CD4-positive, alpha-beta memory T cell (primary cell): Measurements from ENCODE around the gene CBX1. TPM values are rescaled to one million over a fixed set of nuclear protein-coding genes. Genes with fewer than 3 reads are reported as not detected.

Experiments
- CTCF ChIA-PET: fragments of 350-600 bp; sonication (Branson Sonifier 250); formaldehyde crosslinking; loops from one replicate; lab custom pipeline; 2021; ENCODE audit warnings: inconsistent platforms; ENCODE audit not compliant: partially characterized antibody; lab: Charles Lee
- POLR2A ChIA-PET: fragments of 350-600 bp; sonication (Branson Sonifier 250); formaldehyde crosslinking; loops from one replicate; lab custom pipeline; 2021; ENCODE audit not compliant: partially characterized antibody; lab: Charles Lee
- DNase-seq, 5 donors: peaks; one replicate each; pipeline versions ENCODE4 v3.0.0 to v3.0.0-alpha.2; 2020 to 2022; ENCODE audit warnings: mixed read lengths in 1 of 5
- H3K27ac ChIP-seq: one replicate; pipeline ENCODE4 v1.7.0; 2013; ENCODE audit warnings: low read depth, low read length
- H3K27me3 ChIP-seq: 2 replicates; pipeline ENCODE4 v1.7.0; 2013; ENCODE audit warnings: mild to moderate bottlenecking, low read length, moderate library complexity; ENCODE audit not compliant: insufficient read depth
- H3K36me3 ChIP-seq: 2 replicates; pipeline ENCODE4 v1.7.0; 2013; ENCODE audit warnings: mild to moderate bottlenecking, low read length, moderate library complexity; ENCODE audit not compliant: insufficient read depth
- H3K4me1 ChIP-seq: 2 replicates; pipeline ENCODE4 v1.7.0; 2013; ENCODE audit warnings: mild to moderate bottlenecking, low read length, moderate library complexity; ENCODE audit not compliant: insufficient read depth
- H3K4me3 ChIP-seq, 2 donors: one replicate each; pipeline ENCODE4 v1.7.0; 2013; ENCODE audit warnings: low read length in 2 of 2, mild to moderate bottlenecking in 1 of 2
- H3K9me3 ChIP-seq, 2 donors: one replicate each; pipeline ENCODE4 v1.7.0; 2013; ENCODE audit warnings: low read length in 2 of 2, control low read depth in 1 of 2; ENCODE audit not compliant: control insufficient read depth in 1 of 2
- H3K27ac Mint-ChIP-seq, 7 donors: one replicate each; pipeline ENCODE4 v1.8.0; 2020 to 2021; ENCODE audit warnings: mixed read lengths in 7 of 7, mild to moderate bottlenecking in 6 of 7, inconsistent platforms in 3 of 7, moderate library complexity in 3 of 7
- H3K27me3 Mint-ChIP-seq, 2 donors: one replicate each; pipeline ENCODE4 v1.8.0; 2020 to 2021; ENCODE audit warnings: mixed read lengths in 2 of 2
- H3K36me3 Mint-ChIP-seq, 2 donors: one replicate each; pipeline ENCODE4 v1.8.0; 2020 to 2021; ENCODE audit warnings: mixed read lengths in 2 of 2, inconsistent platforms in 1 of 2, mild to moderate bottlenecking in 1 of 2
- H3K4me1 Mint-ChIP-seq, 4 donors: one replicate each; pipeline ENCODE4 v1.8.0; 2020 to 2021; ENCODE audit warnings: mixed read lengths in 4 of 4, mild to moderate bottlenecking in 1 of 4
- H3K4me3 Mint-ChIP-seq, 8 donors: one replicate each; pipeline ENCODE4 v1.8.0; 2020 to 2021; ENCODE audit warnings: mixed read lengths in 8 of 8, mild to moderate bottlenecking in 7 of 8, moderate library complexity in 6 of 8, inconsistent platforms in 3 of 8
- H3K9me3 Mint-ChIP-seq, 8 donors: one replicate each; pipeline ENCODE4 v1.8.0; 2020 to 2021; ENCODE audit warnings: mixed read lengths in 8 of 8, mild to moderate bottlenecking in 5 of 8, inconsistent platforms in 3 of 8, moderate library complexity in 1 of 8
- intact Hi-C: fragments of 100-400 bp; cut with micrococcal nuclease; formaldehyde crosslinking; loops from one replicate; pipeline ENCODE4 v1.15.1; 2023
- polyA plus RNA-seq, 2 donors: library from polyadenylated mRNA; unstranded; fragments of 300-500 nt; fragmentation: Illumina TruSeq; gene quantifications; one replicate each; pipeline ENCODE4 v1.2.3, GENCODE V29; 2021
- total RNA-seq, 2 experiments: library from RNA; stranded (reverse); gene quantifications; one replicate each; pipeline ENCODE4 v1.2.3, GENCODE V29; 2021

Gene CBX1
- total and polyA plus RNA-seq, 4 experiments from 2014 or later: 10.1 to 37.1 (median 26.9) TPM

DNA sequence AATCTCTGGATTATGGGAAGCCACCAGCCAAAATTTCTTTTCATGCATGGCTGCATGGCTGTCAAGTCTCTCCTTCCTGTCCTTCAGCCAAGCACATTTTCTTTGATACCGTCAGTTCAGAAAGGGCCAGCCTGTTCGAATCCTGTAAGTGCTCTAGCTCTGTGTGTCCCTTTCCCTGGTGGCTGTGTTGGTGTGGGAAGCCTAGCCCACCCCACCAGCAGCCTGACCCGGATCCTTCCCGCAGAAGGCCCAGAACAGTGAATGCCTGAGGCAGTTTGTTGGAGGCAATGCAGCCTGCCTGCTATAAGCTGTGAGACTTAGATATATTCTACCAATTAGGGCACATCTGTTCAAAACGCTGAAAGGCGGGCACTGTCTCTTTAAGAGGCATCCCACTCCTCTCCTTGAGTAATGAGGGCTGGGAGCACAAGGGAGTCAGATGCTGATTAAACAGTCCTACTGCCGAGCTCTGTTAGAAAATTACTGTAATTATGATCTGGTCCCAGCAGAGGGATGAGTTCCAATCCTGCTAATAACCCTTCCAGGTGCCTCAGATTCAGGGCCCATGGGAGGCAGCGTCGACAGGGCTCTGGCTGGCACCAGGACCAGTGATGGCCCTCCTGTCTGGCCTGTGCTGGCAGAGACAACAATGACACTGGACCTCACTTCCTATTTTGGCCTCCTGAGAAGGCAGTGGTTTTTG is 24.7 kb upstream of the CBX1 start:
- DNase-seq: no peak
- intact Hi-C loops: no loop called here
- Mint-ChIP-seq H3K36me3 (peaks cover 12 to 30% of the 10 kb centered on the region in 2 donors), H3K27me3 (no peaks in the 10 kb centered on the region), H3K27ac (peak overlapping the region in 2 of 7 donors; percentile 13 to 23), H3K4me3 (no peak overlapping the region), H3K9me3 (peaks cover 0 to 2% (median 0%) of the 10 kb centered on the region in 8 donors), H3K4me1 (peaks cover 0 to under 1% (median 0%) of the 10 kb centered on the region in 4 donors)
- no peaks in the 10 kb centered on the region for H3K27me3 ChIP-seq
- H3K27ac ChIP-seq: no peak overlapping the region
- H3K4me1 ChIP-seq: no peaks in the 10 kb centered on the region
- H3K36me3 ChIP-seq: peaks cover 11% of the 10 kb centered on the region
- CTCF ChIA-PET: interaction anchor here (13.0 kb wide), 1 partner anchor 45 kb away, joined by 174 read pairs; no protein-coding TSS in a partner anchor
- H3K4me3 ChIP-seq: no peak overlapping the region
- H3K9me3 ChIP-seq: no peaks in the 10 kb centered on the region
- POLR2A ChIA-PET: no interaction called here

DNA sequence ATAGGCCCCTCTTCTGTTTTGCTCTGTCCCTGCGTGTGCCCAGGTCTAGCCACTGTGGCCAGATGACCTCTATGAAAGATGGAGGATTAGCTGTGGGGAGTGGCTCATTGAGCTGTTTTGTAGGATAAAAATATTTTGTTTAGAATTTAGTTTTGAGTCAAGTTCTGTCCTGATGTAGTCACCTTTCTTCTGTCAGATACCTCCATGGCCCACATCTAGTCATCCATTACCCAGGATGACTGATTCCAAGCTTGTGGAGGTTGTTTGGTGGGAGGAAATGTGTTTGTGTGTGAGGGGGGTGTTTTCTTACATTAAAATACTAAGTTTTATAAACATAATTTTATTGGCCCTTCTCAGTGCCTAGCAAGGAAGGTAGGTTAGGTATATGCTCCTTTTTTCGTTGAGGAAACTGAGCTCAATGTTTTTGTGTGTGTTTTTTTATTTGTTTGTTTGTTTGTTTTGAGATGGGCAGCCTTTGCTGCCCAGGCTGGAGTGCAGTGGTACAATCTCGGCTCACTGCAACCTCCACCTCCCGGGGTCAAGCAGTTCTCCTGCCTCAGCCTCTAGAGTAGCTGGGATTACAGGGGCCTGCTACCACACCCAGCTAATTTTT is 22.6 kb upstream of the CBX1 start:
- DNase-seq: no peak
- H3K27me3 Mint-ChIP-seq: no peaks in the 10 kb centered on the region
- Histone ChIP-seq H3K27ac (no peak overlapping the region), H3K36me3 (peaks cover 22% of the 10 kb centered on the region), H3K27me3 (no peaks in the 10 kb centered on the region), H3K4me1 (no peaks in the 10 kb centered on the region), H3K4me3 (no peak overlapping the region), H3K9me3 (no peaks in the 10 kb centered on the region)
- peak overlapping the region in 2 of 7 donors; percentile 3 to 74 for H3K27ac Mint-ChIP-seq
- CTCF ChIA-PET: interaction anchor here (0.6 to 2.5 kb wide), 11 partner anchors 9 to 153 kb away, joined by 3 to 8 read pairs (median 5); partner anchors contain the start of gene CDK5RAP3
- peaks cover 19 to 32% of the 10 kb centered on the region in 2 donors for H3K36me3 Mint-ChIP-seq
- no peak overlapping the region for H3K4me3 Mint-ChIP-seq
- H3K9me3 Mint-ChIP-seq: peaks cover 0 to 2% (median 0%) of the 10 kb centered on the region in 8 donors
- POLR2A ChIA-PET: interaction anchor here (1.0 to 1.7 kb wide), 3 partner anchors 11 to 18 kb away, joined by 3 to 7 read pairs (median 3); partner anchors contain the start of gene SNX11
- intact Hi-C loops: no loop called here
- no peaks in the 10 kb centered on the region for H3K4me1 Mint-ChIP-seq

DNA sequence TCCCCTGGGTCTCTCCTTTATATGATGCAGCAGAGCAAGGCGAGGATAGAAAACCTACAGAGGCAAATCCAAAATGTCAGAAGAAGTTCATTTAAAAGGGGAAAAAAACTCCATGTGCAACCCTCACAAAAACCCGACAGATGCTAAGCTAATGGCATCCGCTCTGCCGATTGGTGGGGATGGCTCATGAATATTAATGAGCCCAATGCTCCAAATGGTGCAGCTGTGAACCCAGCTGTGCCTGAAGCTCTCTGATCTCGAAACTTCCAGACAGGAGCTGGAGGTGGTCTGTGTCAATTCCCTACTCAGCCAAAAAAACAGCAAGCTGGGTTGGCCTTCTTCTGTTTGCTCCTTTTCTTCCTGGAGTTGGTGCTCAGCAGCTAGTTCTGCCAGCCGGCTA is 21.8 kb upstream of the CBX1 start:
- no peaks in the 10 kb centered on the region for H3K9me3 ChIP-seq
- H3K27me3 Mint-ChIP-seq: no peaks in the 10 kb centered on the region
- no peak for DNase-seq
- no peak overlapping the region for H3K4me3 ChIP-seq
- H3K27ac Mint-ChIP-seq: peak overlapping the region in 1 of 7 donors; percentile 14
- H3K4me1 Mint-ChIP-seq: no peaks in the 10 kb centered on the region
- peak overlapping the region in 1 of 8 donors; percentile 17 for H3K4me3 Mint-ChIP-seq
- intact Hi-C loops: no loop called here
- H3K4me1 ChIP-seq: no peaks in the 10 kb centered on the region
- H3K9me3 Mint-ChIP-seq: peaks cover 0 to 4% (median 0%) of the 10 kb centered on the region in 8 donors
- ChIA-PET POLR2A (interaction anchor here (1.0 to 1.7 kb wide), 3 partner anchors 10 to 17 kb away, joined by 3 to 7 read pairs (median 3); partner anchors contain the start of gene SNX11), CTCF (interaction anchor here (1.5 to 2.5 kb wide), 5 partner anchors 34 to 98 kb away, joined by 4 to 8 read pairs (median 5); no protein-coding TSS in a partner anchor)
- no peaks in the 10 kb centered on the region for H3K27me3 ChIP-seq
- peaks cover 19 to 36% of the 10 kb centered on the region in 2 donors for H3K36me3 Mint-ChIP-seq
- H3K36me3 ChIP-seq: peaks cover 26% of the 10 kb centered on the region
- H3K27ac ChIP-seq: no peak overlapping the region

DNA sequence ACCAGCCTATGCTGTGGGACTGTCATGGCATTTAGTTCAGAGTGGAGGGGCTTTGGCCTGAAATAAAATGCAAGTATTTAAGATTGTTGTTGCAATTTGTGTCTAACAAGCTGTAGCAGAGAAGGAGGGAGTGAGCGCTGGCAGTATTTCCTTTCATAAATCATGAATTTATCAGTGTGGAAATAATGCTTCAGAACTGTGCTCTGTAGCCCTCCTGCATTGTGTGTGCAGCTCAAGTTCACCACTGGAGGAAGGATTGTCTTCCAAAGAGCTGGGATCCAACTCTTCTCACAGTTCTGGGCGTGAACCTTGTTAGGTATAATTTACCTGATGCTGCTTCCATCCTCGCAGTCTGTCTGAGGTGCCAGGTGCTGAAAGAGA is 21.4 kb upstream of the CBX1 start:
- DNase-seq: no peak
- Histone ChIP-seq H3K4me3 (no peak overlapping the region), H3K36me3 (peaks cover 28% of the 10 kb centered on the region), H3K4me1 (no peaks in the 10 kb centered on the region), H3K27ac (no peak overlapping the region), H3K9me3 (no peaks in the 10 kb centered on the region), H3K27me3 (no peaks in the 10 kb centered on the region)
- POLR2A ChIA-PET: interaction anchor here (1.7 kb wide), 1 partner anchor 17 kb away, joined by 7 read pairs; no protein-coding TSS in a partner anchor
- Mint-ChIP-seq H3K4me3 (peak overlapping the region in 1 of 8 donors; percentile 17), H3K27ac (peak overlapping the region in 3 of 7 donors; percentile 22 to 75 (median 62)), H3K9me3 (peaks cover 0 to 4% (median 0%) of the 10 kb centered on the region in 8 donors), H3K27me3 (no peaks in the 10 kb centered on the region), H3K4me1 (no peaks in the 10 kb centered on the region), H3K36me3 (peaks cover 19 to 40% of the 10 kb centered on the region in 2 donors)
- CTCF ChIA-PET: interaction anchor here (1.5 to 2.5 kb wide), 4 partner anchors 43 to 97 kb away, joined by 4 to 8 read pairs (median 6); no protein-coding TSS in a partner anchor
- intact Hi-C loops: no loop called here

DNA sequence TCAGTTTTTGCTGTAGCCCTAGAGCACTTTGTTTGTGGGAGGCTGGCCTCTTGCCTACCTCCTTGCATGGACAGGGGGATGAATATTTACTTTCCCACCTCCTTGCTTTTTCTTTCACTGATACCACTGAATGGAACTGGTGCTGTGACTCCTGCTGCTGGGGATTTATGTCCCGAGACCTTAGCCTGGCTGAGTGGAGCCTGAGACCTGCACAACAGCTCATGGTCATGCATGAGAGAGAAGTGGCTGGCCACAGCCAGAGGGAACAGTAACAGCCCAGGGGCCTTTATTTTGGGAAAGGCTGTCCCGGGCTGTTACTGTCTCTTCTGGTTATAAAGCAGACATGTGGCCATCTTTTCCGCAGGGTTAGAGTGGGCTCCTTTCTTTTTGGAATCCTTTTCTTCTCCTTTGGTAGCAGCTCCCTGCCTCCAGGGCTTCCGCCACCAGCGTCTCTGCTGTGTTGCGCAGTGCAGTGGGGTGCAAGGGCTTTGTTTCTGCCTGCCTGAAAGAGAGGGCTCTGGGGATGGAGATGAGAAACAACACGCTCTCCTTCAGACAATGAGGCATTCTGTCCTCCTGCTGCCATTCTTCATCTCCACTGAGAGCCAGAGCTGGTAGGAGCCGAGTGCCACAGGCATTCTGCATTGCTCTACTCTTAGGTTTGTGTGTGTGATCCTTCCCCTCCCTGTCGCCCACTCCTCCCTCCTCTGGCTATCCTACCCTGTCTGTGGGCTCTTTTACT is 20.8 kb upstream of the CBX1 start:
- H3K4me1 ChIP-seq: no peaks in the 10 kb centered on the region
- no peak overlapping the region for H3K4me3 Mint-ChIP-seq
- H3K36me3 ChIP-seq: peaks cover 30% of the 10 kb centered on the region
- H3K27me3 Mint-ChIP-seq: no peaks in the 10 kb centered on the region
- H3K27me3 ChIP-seq: no peaks in the 10 kb centered on the region
- POLR2A ChIA-PET: interaction anchor here (0.8 kb wide), 1 partner anchor 9 kb away, joined by 3 read pairs; no protein-coding TSS in a partner anchor
- no peak overlapping the region for H3K4me3 ChIP-seq
- no peak overlapping the region for H3K27ac ChIP-seq
- no peak for DNase-seq
- peaks cover 19 to 38% of the 10 kb centered on the region in 2 donors for H3K36me3 Mint-ChIP-seq
- no peaks in the 10 kb centered on the region for H3K4me1 Mint-ChIP-seq
- peak overlapping the region in 3 of 7 donors; percentile 22 to 75 (median 62) for H3K27ac Mint-ChIP-seq
- peaks cover 0 to 4% (median 0%) of the 10 kb centered on the region in 8 donors for H3K9me3 Mint-ChIP-seq
- no peaks in the 10 kb centered on the region for H3K9me3 ChIP-seq
- intact Hi-C loops: no loop called here
- CTCF ChIA-PET: interaction anchor here (1.4 kb wide), 1 partner anchor 8 kb away, joined by 3 read pairs; no protein-coding TSS in a partner anchor

DNA sequence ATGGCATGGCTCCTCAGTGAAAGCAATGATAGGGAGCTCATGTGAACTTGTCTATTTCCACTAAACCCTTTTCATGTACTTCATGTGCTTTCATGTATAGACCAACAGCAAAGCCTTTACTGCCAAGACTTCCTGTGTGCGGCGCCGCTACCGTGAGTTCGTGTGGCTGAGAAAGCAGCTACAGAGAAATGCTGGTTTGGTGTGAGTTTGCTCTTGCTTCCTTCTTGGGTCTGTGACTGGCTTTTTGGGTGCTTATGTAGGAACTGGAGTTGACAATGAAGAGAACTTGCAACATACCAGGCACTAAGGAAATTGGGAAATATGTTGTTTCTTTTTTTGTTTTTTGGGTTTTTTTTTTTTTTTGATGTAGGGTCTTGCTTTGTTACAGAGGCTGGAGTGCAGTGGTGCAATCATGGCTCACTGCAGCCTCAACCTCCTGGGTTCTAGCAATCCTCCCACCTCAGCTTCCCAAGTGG is 12.0 kb upstream of the CBX1 start:
- peak; percentile 41 to 60 (median 55) for DNase-seq
- intact Hi-C loops: loop anchor here (1.0 kb wide), 1 partner anchor 18 kb away; no protein-coding TSS in a partner anchor
- H3K36me3 ChIP-seq: peaks cover 4% of the 10 kb centered on the region
- POLR2A ChIA-PET: interaction anchor here (0.7 to 2.8 kb wide), 7 partner anchors 9 to 463 kb away, joined by 3 to 20 read pairs (median 3); partner anchors contain the start of gene CBX1
- H3K36me3 Mint-ChIP-seq: peaks cover 0 to 14% of the 10 kb centered on the region in 2 donors
- H3K4me3 Mint-ChIP-seq: peak overlapping the region; percentile 17 to 78 (median 48)
- H3K4me1 ChIP-seq: peaks cover 51% of the 10 kb centered on the region
- no peaks in the 10 kb centered on the region for H3K9me3 ChIP-seq
- peaks cover 30 to 47% (median 37%) of the 10 kb centered on the region in 4 donors for H3K4me1 Mint-ChIP-seq
- H3K27ac Mint-ChIP-seq: peak overlapping the region; percentile 69 to 93 (median 89)
- H3K27ac ChIP-seq: peak overlapping the region; percentile 16
- no peaks in the 10 kb centered on the region for H3K9me3 Mint-ChIP-seq
- no peaks in the 10 kb centered on the region for H3K27me3 ChIP-seq
- H3K27me3 Mint-ChIP-seq: no peaks in the 10 kb centered on the region
- CTCF ChIA-PET: interaction anchor here (1.2 to 3.2 kb wide), 4 partner anchors 11 to 87 kb away, joined by 4 to 14 read pairs (median 6); no protein-coding TSS in a partner anchor
- H3K4me3 ChIP-seq: peak overlapping the region in 1 of 2 donors; percentile 41
